Activated naive CD8-positive, alpha-beta T cell treated with anti-CD3 and anti-CD28 coated beads, Interleukin-2, amount 10 ng/mL, durations not matched to agents 7 days and 5 days (primary cell): ENCODE data around the gene KLF5. TPM values are rescaled to one million over a fixed set of nuclear protein-coding genes. Genes with fewer than 3 reads are reported as not detected.

ENCODE experiments used
- ATAC-seq: fragments of 150-1000 bp; cut with Tn5 transposase; one replicate; pipeline ENCODE4 v1.10.0; 2021; ENCODE audit warnings: low read depth, moderate library complexity
- POLR2A ChIA-PET: fragments of 350-600 bp; sonication (Branson Sonifier 250); formaldehyde crosslinking; loops from one replicate; lab custom pipeline; 2021; ENCODE audit warnings: antibody characterized with exemption; lab: Charles Lee
- DNase-seq: peaks from one replicate; pipeline ENCODE4 v3.0.0; 2021
- H3K27ac Mint-ChIP-seq: one replicate; pipeline ENCODE4 v1.8.0; 2022; ENCODE audit warnings: mild to moderate bottlenecking, mixed read lengths
- H3K27me3 Mint-ChIP-seq: one replicate; pipeline ENCODE4 v1.8.0; 2022; ENCODE audit warnings: mild to moderate bottlenecking, moderate library complexity, mixed read lengths
- H3K36me3 Mint-ChIP-seq: one replicate; pipeline ENCODE4 v1.8.0; 2021; ENCODE audit warnings: mild to moderate bottlenecking, mixed read lengths
- H3K4me1 Mint-ChIP-seq: one replicate; pipeline ENCODE4 v1.8.0; 2021; ENCODE audit warnings: mixed read lengths
- H3K4me3 Mint-ChIP-seq: one replicate; pipeline ENCODE4 v1.8.0; 2022; ENCODE audit warnings: mild to moderate bottlenecking, moderate library complexity, mixed read lengths
- H3K9me3 Mint-ChIP-seq: one replicate; pipeline ENCODE4 v1.8.0; 2021; ENCODE audit warnings: mixed read lengths
- total RNA-seq, 2 experiments: library from RNA; stranded (reverse); gene quantifications; one replicate each; pipeline ENCODE4 v1.2.3, GENCODE V29; 2021

The KLF5 gene
- 1 to 10 TPM; 6.1 to 6.4 TPM for total RNA-seq

DNA sequence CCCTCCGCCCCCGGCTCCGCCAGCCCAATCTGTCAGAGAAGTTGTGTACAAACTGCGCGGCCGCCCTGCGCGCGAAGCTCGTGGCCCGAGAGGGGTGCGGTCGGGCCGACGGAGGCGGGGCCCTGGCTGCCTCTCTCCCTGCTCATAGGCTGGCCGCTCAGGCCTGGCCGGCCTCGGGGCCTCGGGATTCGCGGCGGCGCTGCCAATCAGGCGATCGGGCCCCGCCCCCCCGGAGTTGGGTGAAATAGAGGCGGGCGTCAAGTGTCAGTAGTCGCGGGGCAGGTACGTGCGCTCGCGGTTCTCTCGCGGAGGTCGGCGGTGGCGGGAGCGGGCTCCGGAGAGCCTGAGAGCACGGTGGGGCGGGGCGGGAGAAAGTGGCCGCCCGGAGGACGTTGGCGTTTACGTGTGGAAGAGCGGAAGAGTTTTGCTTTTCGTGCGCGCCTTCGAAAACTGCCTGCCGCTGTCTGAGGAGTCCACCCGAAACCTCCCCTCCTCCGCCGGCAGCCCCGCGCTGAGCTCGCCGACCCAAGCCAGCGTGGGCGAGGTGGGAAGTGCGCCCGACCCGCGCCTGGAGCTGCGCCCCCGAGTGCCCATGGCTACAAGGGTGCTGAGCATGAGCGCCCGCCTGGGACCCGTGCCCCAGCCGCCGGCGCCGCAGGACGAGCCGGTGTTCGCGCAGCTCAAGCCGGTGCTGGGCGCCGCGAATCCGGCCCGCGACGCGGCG is at the start of gene KLF5:
Gene KLF5 (plus strand): TSS at position 270 of the 724 bp plus-strand sequence. CDS start 323 bp downstream, at position 593.
- H3K4me3 Mint-ChIP-seq, result peak within 1 kb of the TSS; percentile 88
- H3K27me3 Mint-ChIP-seq, result peaks cover 26% of the 10 kb centered on the region
- peak within 1 kb of the TSS; percentile 89 for H3K27ac Mint-ChIP-seq
- POLR2A ChIA-PET, result interaction anchor here (0.8 to 1.6 kb wide), 5 partner anchors 10 to 707 kb away, joined by 3 to 5 read pairs (median 3); no protein-coding TSS in a partner anchor
- no peaks in the 10 kb centered on the region for H3K9me3 Mint-ChIP-seq
- H3K4me1 Mint-ChIP-seq, result peaks cover 22% of the 10 kb centered on the region
- H3K36me3 Mint-ChIP-seq, result peaks cover 13% of the 10 kb centered on the region
- ATAC-seq (peak; percentile 96), DNase-seq (peak; percentile 99)

DNA sequence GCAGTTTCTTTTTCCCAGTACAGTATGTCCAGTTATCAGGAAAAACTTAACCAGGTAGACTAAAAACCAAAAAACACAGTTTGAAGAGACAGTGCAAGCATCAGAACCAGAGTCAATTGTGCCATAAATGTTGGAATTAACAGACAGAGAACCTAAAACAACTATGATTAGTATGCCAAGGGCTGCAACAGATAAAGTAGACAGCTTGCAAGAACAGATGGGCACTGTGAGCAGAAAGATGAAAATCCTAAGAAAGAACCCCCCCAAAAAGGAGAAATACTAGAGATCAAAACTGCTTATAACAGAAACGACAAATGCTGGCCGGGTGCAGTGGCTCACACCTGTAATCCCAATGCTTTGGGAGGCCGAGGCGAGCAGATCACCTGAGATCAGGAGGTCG is 47.1 kb upstream of the KLF5 start:
- H3K9me3 Mint-ChIP-seq, result peaks cover 1% of the 10 kb centered on the region
- H3K4me3 Mint-ChIP-seq, result no peak overlapping the region
- peaks cover 22% of the 10 kb centered on the region for H3K36me3 Mint-ChIP-seq
- H3K27ac Mint-ChIP-seq, result no peak overlapping the region
- POLR2A ChIA-PET, result no interaction called here
- ATAC-seq, result no peak
- no peaks in the 10 kb centered on the region for H3K27me3 Mint-ChIP-seq
- DNase-seq, result no peak
- H3K4me1 Mint-ChIP-seq, result peaks cover 4% of the 10 kb centered on the region

GRCh38 chr13:73015805-73016204 is 43.0 kb upstream of the KLF5 start:
- no peaks in the 10 kb centered on the region for H3K27me3 Mint-ChIP-seq
- ATAC-seq (no peak), DNase-seq (no peak)
- peaks cover 24% of the 10 kb centered on the region for H3K36me3 Mint-ChIP-seq
- no peak overlapping the region for H3K4me3 Mint-ChIP-seq
- no peaks in the 10 kb centered on the region for H3K4me1 Mint-ChIP-seq
- peaks cover 1% of the 10 kb centered on the region for H3K9me3 Mint-ChIP-seq
- POLR2A ChIA-PET, result no interaction called here
- H3K27ac Mint-ChIP-seq, result no peak overlapping the region

DNA sequence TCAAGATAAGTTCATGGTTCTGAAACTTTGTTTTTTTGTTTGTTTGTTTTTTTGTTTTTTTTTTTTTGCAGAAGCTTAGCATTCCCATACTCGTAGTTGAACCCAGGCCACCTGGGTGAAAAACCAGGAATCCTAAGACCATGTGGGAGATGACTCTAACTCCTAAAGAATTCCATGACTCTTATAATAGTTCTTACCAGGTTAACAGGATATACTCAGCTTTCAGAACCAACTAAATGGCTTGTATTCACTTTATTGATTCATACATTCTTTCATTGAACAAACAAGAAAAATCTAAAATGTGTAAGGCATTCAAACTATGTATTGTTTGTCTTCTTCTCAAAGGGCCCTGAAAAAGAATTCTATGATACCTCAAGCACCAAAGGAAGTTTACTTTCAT is 40.5 kb upstream of the KLF5 start:
- H3K36me3 Mint-ChIP-seq, result peaks cover 14% of the 10 kb centered on the region
- H3K9me3 Mint-ChIP-seq, result no peaks in the 10 kb centered on the region
- POLR2A ChIA-PET, result no interaction called here
- DNase-seq, result no peak
- H3K4me1 Mint-ChIP-seq, result no peaks in the 10 kb centered on the region
- ATAC-seq, result no peak
- H3K27ac Mint-ChIP-seq, result no peak overlapping the region
- H3K4me3 Mint-ChIP-seq, result no peak overlapping the region
- H3K27me3 Mint-ChIP-seq, result no peaks in the 10 kb centered on the region

DNA sequence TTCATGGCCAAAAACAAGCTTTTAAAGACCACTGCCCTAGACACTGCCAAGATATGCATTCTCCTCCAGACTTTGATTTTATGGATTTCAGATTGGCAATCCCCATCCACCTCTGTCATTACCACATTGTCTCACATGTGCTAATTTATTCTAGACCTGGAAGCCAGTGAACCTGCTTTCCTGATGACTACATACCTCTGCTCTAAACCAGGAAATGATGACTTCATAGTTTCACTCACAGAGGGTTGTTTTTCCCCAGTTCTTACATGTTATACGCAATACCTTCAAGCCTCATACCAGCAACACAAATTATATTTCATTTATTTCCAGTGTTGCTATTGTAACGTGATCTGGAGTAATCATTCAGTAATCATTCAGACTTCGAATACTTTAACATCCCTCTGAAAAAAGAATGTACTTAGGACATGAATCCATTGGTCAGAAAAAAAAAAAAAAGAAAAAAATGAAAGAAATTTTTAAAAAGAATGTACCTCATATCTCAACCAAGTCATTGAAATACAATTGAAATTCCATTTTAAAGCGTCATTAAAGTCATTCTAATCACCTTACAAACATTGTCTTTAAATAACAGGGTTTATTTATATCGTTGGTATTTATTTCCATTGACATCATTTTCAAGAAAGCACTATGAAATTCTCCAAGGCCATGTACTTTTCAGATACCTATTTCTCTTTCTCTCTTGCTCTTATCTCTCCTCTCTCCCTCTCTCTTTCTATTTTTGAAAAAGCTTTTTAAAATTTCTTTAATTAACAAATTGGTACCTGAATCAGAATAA is 33.4 kb upstream of the KLF5 start:
- ATAC-seq (no peak), DNase-seq (no peak)
- POLR2A ChIA-PET, result no interaction called here
- Mint-ChIP-seq H3K27me3 (no peaks in the 10 kb centered on the region), H3K9me3 (no peaks in the 10 kb centered on the region), H3K4me1 (peaks cover 2% of the 10 kb centered on the region), H3K36me3 (peaks cover 7% of the 10 kb centered on the region), H3K27ac (no peak overlapping the region), H3K4me3 (no peak overlapping the region)

DNA sequence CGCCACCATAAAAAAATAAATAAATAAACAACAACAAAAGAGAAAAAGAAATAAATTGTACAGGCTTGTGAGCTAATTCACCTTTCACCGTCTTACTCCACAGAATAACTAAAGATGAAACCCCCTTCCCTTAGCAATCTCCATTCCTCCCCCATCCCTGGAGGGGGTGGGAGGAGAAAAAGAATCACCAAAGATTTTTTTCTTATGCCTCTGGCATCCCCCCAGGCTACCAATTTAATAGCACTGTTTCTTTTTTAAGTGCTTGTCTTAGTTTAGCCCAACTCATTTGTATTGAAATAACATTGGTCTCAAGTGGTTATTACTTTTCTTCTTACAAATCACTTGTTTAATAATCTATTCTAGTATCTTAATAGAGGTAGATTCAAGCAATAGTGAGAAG is 23.9 kb upstream of the KLF5 start:
- no peak for ATAC-seq
- Mint-ChIP-seq H3K4me3 (no peak overlapping the region), H3K4me1 (no peaks in the 10 kb centered on the region), H3K9me3 (no peaks in the 10 kb centered on the region), H3K36me3 (no peaks in the 10 kb centered on the region), H3K27ac (no peak overlapping the region), H3K27me3 (no peaks in the 10 kb centered on the region)
- DNase-seq, result no peak
- POLR2A ChIA-PET, result no interaction called here

GRCh38 chr13:73035660-73036059 is 23.1 kb upstream of the KLF5 start:
- no peaks in the 10 kb centered on the region for H3K36me3 Mint-ChIP-seq
- no peaks in the 10 kb centered on the region for H3K4me1 Mint-ChIP-seq
- no peaks in the 10 kb centered on the region for H3K27me3 Mint-ChIP-seq
- H3K27ac Mint-ChIP-seq, result no peak overlapping the region
- no peaks in the 10 kb centered on the region for H3K9me3 Mint-ChIP-seq
- POLR2A ChIA-PET, result interaction anchor here (0.7 kb wide), 1 partner anchor 33 kb away, joined by 3 read pairs; no protein-coding TSS in a partner anchor
- no peak for ATAC-seq
- no peak overlapping the region for H3K4me3 Mint-ChIP-seq
- DNase-seq, result no peak

- DNase-seq (no peak), ATAC-seq (no peak)
- no peak overlapping the region for H3K4me3 Mint-ChIP-seq
- no peak overlapping the region for H3K27ac Mint-ChIP-seq
- H3K27me3 Mint-ChIP-seq, result no peaks in the 10 kb centered on the region
- H3K36me3 Mint-ChIP-seq, result no peaks in the 10 kb centered on the region
- H3K9me3 Mint-ChIP-seq, result no peaks in the 10 kb centered on the region
- H3K4me1 Mint-ChIP-seq, result no peaks in the 10 kb centered on the region
- POLR2A ChIA-PET, result no interaction called here
Measured at GRCh38 chr13:73036566-73036965, 22.2 kb upstream of the KLF5 start.

GRCh38 chr13:73038064-73038463 is 20.7 kb upstream of the KLF5 start:
- no peaks in the 10 kb centered on the region for H3K4me1 Mint-ChIP-seq
- ATAC-seq (no peak), DNase-seq (no peak)
- H3K27me3 Mint-ChIP-seq, result no peaks in the 10 kb centered on the region
- no peaks in the 10 kb centered on the region for H3K9me3 Mint-ChIP-seq
- no peaks in the 10 kb centered on the region for H3K36me3 Mint-ChIP-seq
- H3K4me3 Mint-ChIP-seq, result no peak overlapping the region
- POLR2A ChIA-PET, result no interaction called here
- no peak overlapping the region for H3K27ac Mint-ChIP-seq

- Mint-ChIP-seq H3K36me3 (no peaks in the 10 kb centered on the region), H3K4me3 (no peak overlapping the region), H3K4me1 (no peaks in the 10 kb centered on the region), H3K27ac (no peak overlapping the region), H3K9me3 (no peaks in the 10 kb centered on the region), H3K27me3 (no peaks in the 10 kb centered on the region)
- POLR2A ChIA-PET, result no interaction called here
- DNase-seq, result no peak
- no peak for ATAC-seq
Measured at GRCh38 chr13:73039201-73040108, 19.4 kb upstream of the KLF5 start.

GRCh38 chr13:73040484-73040883 is 18.3 kb upstream of the KLF5 start:
- Mint-ChIP-seq H3K9me3 (no peaks in the 10 kb centered on the region), H3K27me3 (no peaks in the 10 kb centered on the region), H3K27ac (no peak overlapping the region), H3K36me3 (no peaks in the 10 kb centered on the region), H3K4me3 (no peak overlapping the region), H3K4me1 (no peaks in the 10 kb centered on the region)
- DNase-seq (no peak), ATAC-seq (no peak)
- POLR2A ChIA-PET, result no interaction called here

GRCh38 chr13:73040968-73041596 is 17.7 kb upstream of the KLF5 start:
- no peaks in the 10 kb centered on the region for H3K4me1 Mint-ChIP-seq
- DNase-seq (no peak), ATAC-seq (no peak)
- POLR2A ChIA-PET, result no interaction called here
- no peak overlapping the region for H3K27ac Mint-ChIP-seq
- H3K36me3 Mint-ChIP-seq, result no peaks in the 10 kb centered on the region
- H3K9me3 Mint-ChIP-seq, result no peaks in the 10 kb centered on the region
- no peaks in the 10 kb centered on the region for H3K27me3 Mint-ChIP-seq
- no peak overlapping the region for H3K4me3 Mint-ChIP-seq

DNA sequence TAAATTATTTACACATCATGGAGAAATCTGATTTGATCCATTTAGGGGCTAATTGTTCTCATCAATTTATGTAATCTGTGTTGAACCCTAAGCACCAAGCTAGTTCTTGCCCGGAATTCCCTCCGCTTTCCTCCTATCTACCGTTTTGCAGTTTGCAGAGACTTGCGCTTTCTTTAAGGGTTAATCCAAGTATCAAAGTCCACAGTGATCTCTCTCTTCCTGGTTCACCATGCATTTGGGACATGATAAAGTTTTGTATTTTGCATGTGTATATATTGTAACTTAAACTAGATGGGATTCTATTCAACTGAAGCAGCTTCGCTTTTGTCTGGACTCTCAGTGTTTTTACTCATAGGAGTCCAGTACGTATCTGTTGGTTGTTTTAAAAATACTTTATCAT is 13.8 kb upstream of the KLF5 start:
- Mint-ChIP-seq H3K4me3 (no peak overlapping the region), H3K27ac (no peak overlapping the region), H3K27me3 (peaks cover 3% of the 10 kb centered on the region), H3K36me3 (no peaks in the 10 kb centered on the region), H3K4me1 (no peaks in the 10 kb centered on the region), H3K9me3 (no peaks in the 10 kb centered on the region)
- POLR2A ChIA-PET, result interaction anchor here (0.6 kb wide), 1 partner anchor 135 kb away, joined by 5 read pairs; no protein-coding TSS in a partner anchor
- ATAC-seq (no peak), DNase-seq (no peak)
